HL-60 (cell line): ENCODE measurements around the gene BBS12.

ENCODE experiments used
- DNase-seq, 2 experiments: peaks; one replicate each; pipeline ENCODE4 v3.0.0-alpha.2; 2010 to 2020; ENCODE audit warnings: low read depth in 1 of 2, low spot score in 1 of 2
- H3K27ac ChIP-seq: fragments of 250-450 bp; sonication (Bioruptor Pico); replicated peaks from 2 replicates; pipeline ENCODE4 v1.5.1; 2020; ENCODE audit warnings: mild to moderate bottlenecking, moderate library complexity
- H3K27me3 ChIP-seq: fragments of 250-450 bp; sonication (Bioruptor Pico); 2 replicates; pipeline ENCODE4 v1.5.1; 2021; ENCODE audit warnings: mild to moderate bottlenecking, moderate library complexity; ENCODE audit not compliant: insufficient read depth, poor library complexity, severe bottlenecking
- H3K4me3 ChIP-seq: replicated peaks from 2 replicates; pipeline ENCODE4 v1.5.1; 2011; ENCODE audit warnings: mild to moderate bottlenecking, control low read depth, low read length; ENCODE audit not compliant: insufficient read depth
- CTCF ChIP-seq: IDR thresholded peaks from one replicate; pipeline ENCODE4 v1.5.1; 2011; ENCODE audit warnings: low read length, control low read depth, inconsistent platforms; ENCODE audit not compliant: insufficient read depth
- GABPA ChIP-seq: IDR thresholded peaks from 2 replicates; pipeline ENCODE4 v1.6.1; 2012; ENCODE audit warnings: low read depth
- POLR2AphosphoS5 ChIP-seq: IDR thresholded peaks from 2 replicates; pipeline ENCODE4 v1.6.1; 2012; ENCODE audit warnings: low read depth
- REST ChIP-seq: IDR thresholded peaks from 2 replicates; pipeline ENCODE4 v1.6.1; 2012; ENCODE audit warnings: low read depth; ENCODE audit not compliant: insufficient replicate concordance
- SPI1 ChIP-seq: IDR thresholded peaks from 2 replicates; pipeline ENCODE4 v1.6.1; 2012; ENCODE audit warnings: low read depth, mild to moderate bottlenecking, borderline replicate concordance

The BBS12 gene

GRCh38 chr4:122787940-122788339, 55.4 kb downstream of the BBS12 start:
- no peak for DNase-seq
- no peak overlapping the region for H3K27ac ChIP-seq
- TF ChIP-seq SPI1 (no peak), GABPA (no peak)

GRCh38 chr4:122788935-122789334, 56.4 kb downstream of the BBS12 start:
- TF ChIP-seq SPI1 (no peak), CTCF (no peak), REST (no peak), POLR2AphosphoS5 (no peak), GABPA (no peak)
- Histone ChIP-seq H3K4me3 (no peak overlapping the region), H3K27me3 (no peaks in the 10 kb centered on the region), H3K27ac (no peak overlapping the region)
- no peak for DNase-seq

More at GRCh38 chr4:122787940-122788339, 55.4 kb downstream of the BBS12 start:
- H3K4me3 ChIP-seq, result no peak overlapping the region
- no peaks in the 10 kb centered on the region for H3K27me3 ChIP-seq

GRCh38 chr4:122793811-122794210, 61.3 kb downstream of the BBS12 start:
- Histone ChIP-seq H3K4me3 (no peak overlapping the region), H3K27ac (no peak overlapping the region), H3K27me3 (no peaks in the 10 kb centered on the region)
- TF ChIP-seq SPI1 (no peak), POLR2AphosphoS5 (no peak), GABPA (no peak), CTCF (no peak), REST (no peak)
- no peak for DNase-seq
